Endothelial cell of umbilical vein (primary cell): ENCODE results near the gene COG5. TPM values are rescaled to one million over a fixed set of nuclear protein-coding genes. Genes with fewer than 3 reads are reported as not detected.

Source experiments
- BruUV-seq: library from RNA; stranded (reverse); fragments of 400-500 nt; replicated peaks from 2 replicates; lab custom pipeline; 2021; lab: Mats Ljungman, UMichigan
- CTCF ChIA-PET: fragments of 300-600, 350-600 bp; sonication (Branson Sonifier 250); formaldehyde crosslinking; loops from one replicate; lab custom pipeline; 2021; ENCODE audit warnings: antibody characterized with exemption, inconsistent platforms; lab: Charles Lee
- POLR2A ChIA-PET: fragments of 300-600, 350-600 bp; sonication (Branson Sonifier 250); formaldehyde crosslinking; loops from one replicate; lab custom pipeline; 2021; ENCODE audit warnings: antibody characterized with exemption, inconsistent platforms; lab: Charles Lee
- DNase-seq: peaks from one replicate; pipeline ENCODE4 v3.0.0-alpha.2; 2011; ENCODE audit warnings: low read depth, low spot score
- FAIRE-seq: peaks from 2 replicates; lab custom pipeline; 2011; peaks lifted over from hg19 to GRCh38; lab: Jason Lieb, UNC
- H2AFZ ChIP-seq: 2 replicates; pipeline ENCODE4 v1.6.0; 2012; ENCODE audit warnings: low read depth, low read length, control low read depth, inconsistent platforms
- H3K27ac ChIP-seq: 2 replicates; pipeline ENCODE4 v1.5.1; 2011; ENCODE audit warnings: low read depth, mild to moderate bottlenecking, control low read depth, low read length, moderate library complexity; ENCODE audit not compliant: insufficient read depth
- H3K27me3 ChIP-seq, 2 experiments: 2 replicates each; pipeline versions ENCODE4 v1.6.0 to v1.6.1; 2011; ENCODE audit warnings: low read length in 2 of 2, mixed read lengths in 1 of 2; ENCODE audit not compliant: control insufficient read depth in 2 of 2, insufficient read depth in 2 of 2
- H3K36me3 ChIP-seq, 2 experiments: 2 replicates in 1 of 2; 3 replicates in 1 of 2; pipeline ENCODE4 v1.5.1; 2011; ENCODE audit warnings: low read length in 2 of 2, mild to moderate bottlenecking in 1 of 2, moderate library complexity in 1 of 2; ENCODE audit not compliant: control insufficient read depth in 2 of 2, insufficient read depth in 2 of 2; ENCODE audit errors: extremely low read depth in 1 of 2
- H3K4me1 ChIP-seq: 3 replicates; pipeline ENCODE4 v1.5.1; 2011; ENCODE audit warnings: mild to moderate bottlenecking, low read length; ENCODE audit not compliant: control insufficient read depth, insufficient read depth; ENCODE audit errors: extremely low read depth
- H3K4me2 ChIP-seq: 2 replicates; pipeline ENCODE4 v1.6.1; 2011; ENCODE audit warnings: low read length, control low read depth, mixed read lengths; ENCODE audit not compliant: insufficient read depth
- H3K4me3 ChIP-seq, 3 experiments: fragments of 200-600 bp in 1 of 3; sonication (generic), shearing (Covaris generic) in 1 of 3; replicated peaks in 1 of 3; 2 replicates each; pipeline ENCODE4 v1.5.1; 2011 to 2016; ENCODE audit warnings: control low read depth in 3 of 3, low read length in 3 of 3, mild to moderate bottlenecking in 2 of 3, inconsistent platforms in 1 of 3, low read depth in 1 of 3, moderate library complexity in 1 of 3; ENCODE audit not compliant: insufficient read depth in 1 of 3
- H3K79me2 ChIP-seq: 2 replicates; pipeline ENCODE4 v1.6.0; 2012; ENCODE audit warnings: low read length, inconsistent platforms; ENCODE audit not compliant: control insufficient read depth, insufficient read depth
- H3K9ac ChIP-seq: replicated peaks from 2 replicates; pipeline ENCODE3; 2011; ENCODE audit warnings: low read length, control low read depth; ENCODE audit not compliant: insufficient read depth; ENCODE audit errors: extremely low read depth
- H3K9me1 ChIP-seq: replicated peaks from 3 replicates; pipeline ENCODE4 v1.6.0; 2011; ENCODE audit warnings: mild to moderate bottlenecking, low read length; ENCODE audit not compliant: control insufficient read depth, insufficient read depth; ENCODE audit errors: extremely low read depth
- H3K9me3 ChIP-seq: replicated peaks from 2 replicates; pipeline ENCODE4 v1.5.1; 2012; ENCODE audit warnings: low read length, inconsistent platforms; ENCODE audit not compliant: control insufficient read depth, insufficient read depth
- H4K20me1 ChIP-seq: replicated peaks from 2 replicates; pipeline ENCODE3; 2011; ENCODE audit warnings: mild to moderate bottlenecking, low read length; ENCODE audit not compliant: control insufficient read depth, insufficient read depth; ENCODE audit errors: extremely low read depth
- EZH2 ChIP-seq: IDR thresholded peaks from 2 replicates; pipeline ENCODE4 v1.6.1; 2012; ENCODE audit warnings: borderline replicate concordance, low read depth, mild to moderate bottlenecking, moderate library complexity, low read length, inconsistent platforms; ENCODE audit not compliant: severe bottlenecking
- FOS ChIP-seq: IDR thresholded peaks from 2 replicates; pipeline ENCODE4 v1.6.1; 2011; ENCODE audit warnings: mild to moderate bottlenecking, low read length, moderate library complexity, borderline replicate concordance; ENCODE audit not compliant: insufficient read depth
- GATA2 ChIP-seq: IDR thresholded peaks from 2 replicates; pipeline ENCODE4 v1.7.0; 2011; ENCODE audit warnings: low read depth, mild to moderate bottlenecking, moderate library complexity, mixed read lengths, low read length; ENCODE audit not compliant: insufficient read length, insufficient read depth
- JUN ChIP-seq: IDR thresholded peaks from 2 replicates; pipeline ENCODE4 v1.6.1; 2011; ENCODE audit warnings: borderline replicate concordance, low read depth; ENCODE audit not compliant: insufficient read length, insufficient read depth
- MAX ChIP-seq: IDR thresholded peaks from 2 replicates; pipeline ENCODE4 v1.6.1; 2011; ENCODE audit not compliant: insufficient read depth, insufficient read length
- MYC ChIP-seq: IDR thresholded peaks from one replicate; pipeline ENCODE4 v1.6.1; 2011; ENCODE audit warnings: mild to moderate bottlenecking, low read depth, low read length
- POLR2A ChIP-seq: IDR thresholded peaks from 2 replicates; pipeline ENCODE4 v1.6.1; 2012; ENCODE audit warnings: low read depth, mild to moderate bottlenecking, control low read depth, low read length
- POLR2AphosphoS5 ChIP-seq: IDR thresholded peaks from 2 replicates; pipeline ENCODE4 v1.6.1; 2012; ENCODE audit warnings: low read depth, mild to moderate bottlenecking, control low read depth, low read length, moderate library complexity; ENCODE audit not compliant: insufficient read depth
- dilution Hi-C: fragments of 300-500 bp; cut with MboI; formaldehyde crosslinking; loops from one replicate; pipeline ENCODE4 v1.15.0; 2019; ENCODE audit warnings: low sequenced_read_pairs; ENCODE audit not compliant: extremely low pct_ligation_motif_present
- intact Hi-C: fragments of 100-400 bp; cut with micrococcal nuclease; formaldehyde crosslinking; loops from one replicate; pipeline ENCODE4 v1.10.0; 2022
- polyA plus RNA-seq, 4 experiments: library from polyadenylated mRNA; depleted of rRNA in 3 of 4; stranded (reverse) in 3 of 4; unstranded in 1 of 4; fragments of >200 nt; gene quantifications; 2 replicates each; pipeline versions ENCODE4 v1.2.1 to v1.2.3, GENCODE V29; 2011 to 2012; ENCODE audit warnings: missing spikeins in 1 of 4
- total RNA-seq: library from RNA; stranded (reverse); gene quantifications from 2 replicates; pipeline ENCODE4 v1.2.3, GENCODE V29; 2021
- TF ChIP-seq, protein P1 (sequence below), 2 donors: IDR thresholded peaks; 1 replicate in 1 of 2; 2 replicates in 1 of 2; pipeline ENCODE4 v1.5.1; 2011; ENCODE audit warnings: low read length in 2 of 2, mild to moderate bottlenecking in 2 of 2, moderate library complexity in 2 of 2, control low read depth in 1 of 2, inconsistent platforms in 1 of 2, low read depth in 1 of 2; ENCODE audit not compliant: insufficient read depth in 1 of 2; ENCODE audit errors: extremely low read depth in 1 of 2

COG5 gene
- total and polyA plus RNA-seq, 2 donors (not counting 3 experiments of a cell fraction or from before 2014, with no cell fraction given) = 18.8 to 45.3 TPM

DNA sequence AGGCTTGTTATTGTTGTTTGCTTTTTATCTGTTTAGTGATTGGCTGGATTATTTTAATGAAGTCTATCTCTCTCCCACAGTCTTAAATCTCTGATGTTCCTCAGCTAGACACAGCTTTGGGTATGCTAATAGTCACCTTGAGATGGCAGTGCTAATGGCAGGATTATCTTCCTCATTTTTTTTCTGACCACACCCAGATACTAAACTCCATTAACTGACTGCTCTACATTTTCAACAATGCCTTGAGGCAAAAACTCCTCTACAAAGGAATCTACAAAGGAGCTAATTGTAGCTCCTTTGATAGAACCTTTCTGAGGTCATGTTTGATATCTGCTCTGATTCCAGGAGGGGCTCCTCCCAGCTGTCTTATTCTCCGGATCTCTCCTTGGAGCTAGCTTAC is 272.3 kb downstream of the COG5 start:
- ChIA-PET POLR2A (no interaction called here), CTCF (interaction anchor here (0.8 to 1.0 kb wide), 2 partner anchors 17 to 81 kb away, joined by 3 read pairs; no protein-coding TSS in a partner anchor)
- Histone ChIP-seq H2AFZ (no peak overlapping the region), H4K20me1 (no peaks in the 10 kb centered on the region), H3K27me3 (no peaks in the 10 kb centered on the region), H3K4me3 (no peak overlapping the region), H3K9ac (no peak overlapping the region), H3K79me2 (no peaks in the 10 kb centered on the region), H3K27ac (no peak overlapping the region), H3K9me3 (no peaks in the 10 kb centered on the region), H3K4me1 (no peaks in the 10 kb centered on the region), H3K9me1 (no peaks in the 10 kb centered on the region), H3K36me3 (no peaks in the 10 kb centered on the region), H3K4me2 (no peak overlapping the region)
- no peak for DNase-seq
- TF ChIP-seq, protein P1, sequence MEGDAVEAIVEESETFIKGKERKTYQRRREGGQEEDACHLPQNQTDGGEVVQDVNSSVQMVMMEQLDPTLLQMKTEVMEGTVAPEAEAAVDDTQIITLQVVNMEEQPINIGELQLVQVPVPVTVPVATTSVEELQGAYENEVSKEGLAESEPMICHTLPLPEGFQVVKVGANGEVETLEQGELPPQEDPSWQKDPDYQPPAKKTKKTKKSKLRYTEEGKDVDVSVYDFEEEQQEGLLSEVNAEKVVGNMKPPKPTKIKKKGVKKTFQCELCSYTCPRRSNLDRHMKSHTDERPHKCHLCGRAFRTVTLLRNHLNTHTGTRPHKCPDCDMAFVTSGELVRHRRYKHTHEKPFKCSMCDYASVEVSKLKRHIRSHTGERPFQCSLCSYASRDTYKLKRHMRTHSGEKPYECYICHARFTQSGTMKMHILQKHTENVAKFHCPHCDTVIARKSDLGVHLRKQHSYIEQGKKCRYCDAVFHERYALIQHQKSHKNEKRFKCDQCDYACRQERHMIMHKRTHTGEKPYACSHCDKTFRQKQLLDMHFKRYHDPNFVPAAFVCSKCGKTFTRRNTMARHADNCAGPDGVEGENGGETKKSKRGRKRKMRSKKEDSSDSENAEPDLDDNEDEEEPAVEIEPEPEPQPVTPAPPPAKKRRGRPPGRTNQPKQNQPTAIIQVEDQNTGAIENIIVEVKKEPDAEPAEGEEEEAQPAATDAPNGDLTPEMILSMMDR (IDR thresholded peaks at IDR 0.05; ENCODE audit: extremely low read depth in 1 of 2, insufficient read depth in 1 of 2, low read depth in 1 of 2, low read length in 2 of 2) = no peak
- TF ChIP-seq EZH2 = no peak
- no peak for TF ChIP-seq MYC
- TF ChIP-seq JUN = no peak
- TF ChIP-seq POLR2A = no peak
- no peak for TF ChIP-seq POLR2AphosphoS5
- TF ChIP-seq FOS = no peak
- no peak for TF ChIP-seq GATA2
- TF ChIP-seq MAX = no peak
- dilution Hi-C loops (no loop called here), intact Hi-C loops (no loop called here)
- no peak for FAIRE-seq
- no TSS peak for BruUV-seq
